GM19351 (cell line): ENCODE measurements around the gene RAB27B.
"Not testable (repeated sequence)": the region's sequence is repeated elsewhere in the genome, so short reads cannot be mapped to it uniquely, and the experiment has no call there.

Experiments
- ATAC-seq: cut with Tn5 transposase; IDR thresholded peaks from one replicate; pipeline ENCODE4 v1.9.1; 2021; ENCODE audit warnings: mild to moderate bottlenecking, moderate library complexity; ENCODE audit not compliant: unreplicated experiment

RAB27B gene

DNA sequence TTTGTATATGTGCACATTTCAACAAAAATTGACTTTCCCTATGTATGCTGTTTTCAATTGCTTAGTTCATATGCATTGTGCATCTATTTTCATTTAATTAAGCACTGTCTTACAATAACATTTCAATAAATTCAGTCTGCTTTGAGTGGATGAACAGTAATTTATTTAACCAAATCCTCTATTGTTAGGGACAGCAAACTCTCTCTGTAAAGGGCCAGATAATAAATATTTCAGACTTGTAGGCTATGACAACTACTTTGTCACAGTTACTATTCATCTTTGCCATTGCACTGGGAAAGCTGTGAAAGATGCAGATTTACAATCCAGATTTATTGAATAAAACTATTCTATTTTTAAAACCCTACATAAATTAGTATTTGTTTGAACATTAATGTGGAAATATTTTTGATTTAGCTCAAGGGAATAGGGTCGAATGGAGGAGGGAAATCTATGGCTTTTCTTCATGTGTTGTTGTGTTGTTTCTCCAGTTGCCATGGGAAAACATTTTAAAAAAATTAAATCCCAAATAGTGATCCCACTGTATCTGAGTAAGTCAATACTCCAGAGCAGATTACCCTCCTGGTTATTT lies 14.2 kb upstream of the RAB27B start:
- no peak for ATAC-seq

GRCh38 chr18:54815086-54815485 lies 13.2 kb upstream of the RAB27B start:
- no peak for ATAC-seq

GRCh38 chr18:54820785-54821275 lies 7.4 kb upstream of the RAB27B start:
- ATAC-seq: not testable (repeated sequence)

DNA sequence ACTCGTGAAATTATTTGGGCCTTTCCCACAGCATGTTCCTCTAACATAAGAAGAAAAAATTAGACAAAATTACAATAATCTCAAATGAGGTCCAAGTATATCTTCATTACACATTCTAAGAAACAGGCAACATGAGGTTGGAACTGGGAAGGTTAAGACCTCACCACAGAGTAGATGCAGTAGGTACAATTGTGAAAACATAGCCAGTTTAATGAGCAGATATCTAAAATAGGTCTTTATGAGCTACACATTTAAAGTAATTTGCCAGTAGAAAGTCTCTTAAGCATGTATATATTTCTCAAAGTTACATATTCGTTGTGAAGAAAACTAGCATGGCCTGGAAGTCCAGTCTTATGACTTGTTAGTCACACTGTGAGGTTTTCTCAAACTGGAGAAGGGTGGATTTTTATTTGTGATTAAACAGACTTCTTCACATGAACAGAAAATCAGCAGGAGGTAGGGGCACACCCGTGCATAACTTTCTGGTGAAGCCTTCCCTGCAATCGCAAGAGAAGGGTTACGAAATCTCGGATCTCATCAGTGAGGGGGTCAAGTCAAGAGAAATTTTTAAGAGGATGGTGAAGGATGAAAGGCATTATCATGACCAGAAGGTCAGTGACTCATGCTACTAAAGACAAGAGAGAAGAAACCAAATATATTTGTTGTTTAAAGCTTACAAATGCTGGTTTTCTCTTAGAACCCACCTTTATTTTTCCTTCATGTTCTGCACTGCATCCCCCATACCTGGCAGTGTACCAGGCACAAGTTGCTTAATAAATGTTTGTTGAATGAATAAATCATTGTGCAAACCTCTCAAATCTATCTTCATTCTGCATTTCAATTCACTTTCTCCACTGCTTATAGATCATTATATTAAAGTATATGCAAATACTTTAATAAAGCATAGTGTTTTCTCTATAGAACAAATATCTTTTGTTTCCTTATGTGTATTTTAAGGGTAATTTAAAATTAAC lies 5.1 kb upstream of the RAB27B start:
- no peak for ATAC-seq

DNA sequence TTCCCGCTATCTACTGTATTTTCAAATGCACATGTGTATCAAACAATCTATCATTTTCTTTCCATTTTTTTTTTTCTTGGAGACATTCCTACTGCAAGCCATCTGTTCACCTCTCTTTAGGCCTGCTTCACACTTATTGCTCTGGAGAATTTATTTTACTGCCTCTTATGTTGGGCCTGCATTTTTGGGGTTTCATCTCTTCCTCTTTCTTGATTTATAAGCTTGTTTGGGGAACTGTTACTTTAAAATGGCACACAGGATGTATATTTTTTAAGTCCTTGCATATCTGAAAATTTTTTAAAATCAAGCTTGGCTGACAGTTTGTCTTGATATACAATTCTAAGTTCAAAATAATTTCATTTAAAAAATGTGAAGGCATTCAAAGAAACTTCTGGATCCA lies 3.5 kb upstream of the RAB27B start:
- no peak for ATAC-seq

DNA sequence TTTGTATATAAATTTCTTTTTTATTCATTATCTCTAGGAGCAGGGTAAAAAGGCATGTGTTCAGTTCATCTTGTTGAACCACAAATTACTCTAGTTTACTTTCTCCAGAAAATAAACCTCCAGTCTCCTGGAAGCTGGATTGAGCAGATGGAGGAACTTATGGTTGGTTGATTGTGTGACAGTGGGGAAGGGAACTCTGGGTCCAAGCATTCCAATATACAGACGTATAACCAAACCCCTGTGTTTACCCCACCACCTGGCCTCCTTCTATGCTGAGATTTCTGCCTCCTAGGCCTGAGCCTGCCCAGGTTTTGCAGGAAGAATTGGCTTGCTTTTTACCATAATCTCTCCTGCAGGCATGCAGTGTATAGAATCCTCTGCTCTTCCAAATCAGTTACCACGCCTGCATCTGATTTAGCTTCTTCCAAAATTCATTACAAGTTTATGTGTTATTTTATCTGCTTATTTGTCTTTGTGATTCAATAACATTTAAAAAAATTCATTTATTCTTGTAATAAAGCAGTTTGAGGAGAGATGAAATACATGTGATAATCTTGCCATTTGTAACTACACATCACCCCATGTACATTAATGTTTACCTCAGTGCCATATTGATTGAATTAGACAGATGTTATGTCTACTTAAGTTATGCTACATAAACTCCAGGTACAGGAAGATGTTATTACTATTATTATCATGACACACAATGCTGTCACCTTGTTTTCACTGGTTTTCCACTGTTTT lies 2.5 kb upstream of the RAB27B start:
- ATAC-seq: no peak

GRCh38 chr18:54828986-54829385 lies 709 bp downstream of the RAB27B start:
- ATAC-seq: no peak

DNA sequence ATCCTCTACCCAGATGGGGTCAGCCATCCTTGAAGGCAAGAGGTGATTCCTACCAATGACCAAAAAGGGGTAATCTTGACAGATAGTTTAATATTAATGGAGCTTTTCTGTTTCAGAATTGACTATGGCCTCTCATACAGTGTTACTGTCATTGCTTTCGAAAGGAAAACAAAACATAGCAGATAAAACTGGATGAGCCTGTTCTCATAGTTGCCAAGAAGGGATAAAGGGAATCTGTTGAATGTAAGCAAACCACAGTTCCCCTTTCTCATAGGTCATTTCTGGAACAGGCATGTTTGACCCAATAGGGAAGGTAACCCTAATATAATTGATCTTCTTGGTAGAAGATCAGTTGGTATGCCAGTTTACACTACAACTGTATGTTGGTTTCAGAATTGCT lies 1.6 kb downstream of the RAB27B start:
- ATAC-seq: no peak

DNA sequence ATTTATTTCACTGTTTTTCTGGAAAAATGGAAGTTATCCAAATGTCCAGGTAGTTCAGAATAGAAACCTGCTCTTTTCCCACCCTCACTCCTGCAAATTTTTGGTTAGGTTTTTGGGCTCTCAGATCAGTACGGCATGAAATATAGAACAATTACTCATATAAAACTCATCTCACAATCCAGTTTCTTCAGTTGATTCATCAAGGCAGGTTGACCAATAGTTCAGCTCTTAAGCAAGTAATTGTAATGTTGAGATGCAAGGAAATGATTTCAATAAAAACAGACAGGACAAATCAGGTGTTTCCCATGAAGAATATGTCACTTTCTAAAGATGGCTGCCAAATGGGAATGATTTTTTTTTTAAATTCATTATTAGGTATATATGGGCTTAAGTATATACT lies 2.0 kb downstream of the RAB27B start:
- no peak for ATAC-seq

- ATAC-seq: no peak
These were observed 2.6 kb downstream of the RAB27B start for GRCh38 chr18:54830866-54831265.

DNA sequence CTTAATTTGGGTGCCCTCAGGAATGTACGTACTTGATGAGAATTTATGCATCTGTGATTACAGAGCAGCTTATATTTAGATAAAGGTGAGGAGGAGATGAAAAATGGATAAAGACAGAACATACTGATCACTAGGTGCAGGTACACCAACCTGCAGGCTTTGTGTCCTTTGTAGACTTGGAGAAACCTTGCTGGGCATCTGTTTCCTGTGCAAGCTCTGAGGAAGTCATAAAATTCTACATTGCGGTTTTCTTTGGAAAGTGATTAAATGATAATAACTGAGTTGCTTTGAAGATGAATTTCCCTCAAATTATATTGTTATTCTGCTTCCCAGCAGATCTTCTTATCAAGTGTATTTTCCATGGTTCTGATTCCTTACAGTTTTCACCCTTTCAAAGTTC lies 7.7 kb downstream of the RAB27B start:
- no peak for ATAC-seq

DNA sequence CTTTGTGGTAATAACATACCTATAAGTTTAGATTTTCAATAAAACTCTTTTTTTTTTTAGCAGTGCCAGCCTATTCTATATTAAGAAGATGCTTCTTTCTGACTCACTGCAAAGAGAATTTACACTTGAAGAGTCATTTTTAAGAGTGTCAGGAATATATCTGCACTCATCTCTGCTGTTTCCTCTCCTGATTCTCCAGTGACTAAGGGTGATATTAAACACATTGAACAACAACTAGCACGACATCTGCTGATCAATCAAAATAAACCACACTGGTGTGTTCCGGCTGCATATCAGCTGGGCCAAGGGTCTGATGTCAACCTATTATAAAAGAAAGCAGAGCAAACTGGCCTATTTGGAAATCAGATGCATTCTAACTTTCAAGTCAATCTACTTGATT lies 15.0 kb downstream of the RAB27B start:
- no peak for ATAC-seq

GRCh38 chr18:54845787-54846186 lies 17.5 kb downstream of the RAB27B start:
- ATAC-seq: no peak

DNA sequence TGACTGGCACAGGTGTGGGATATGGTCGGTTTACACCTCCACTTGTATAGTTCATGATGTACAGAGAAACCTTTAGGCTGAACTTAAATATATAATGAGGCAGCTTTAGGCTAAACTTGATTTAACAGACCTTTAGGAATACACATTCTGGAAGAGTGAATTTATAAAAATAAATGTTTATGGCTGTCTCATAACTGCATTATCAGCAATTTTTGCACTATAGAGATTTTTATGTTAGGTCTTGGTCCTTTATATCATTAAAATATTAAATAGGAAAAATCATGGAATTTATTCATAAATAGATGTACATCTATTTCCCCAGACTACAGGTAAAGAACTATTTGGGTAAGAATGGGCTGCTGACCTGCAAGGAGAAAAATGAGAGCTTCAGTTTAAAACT lies 19.8 kb downstream of the RAB27B start:
- no peak for ATAC-seq

DNA sequence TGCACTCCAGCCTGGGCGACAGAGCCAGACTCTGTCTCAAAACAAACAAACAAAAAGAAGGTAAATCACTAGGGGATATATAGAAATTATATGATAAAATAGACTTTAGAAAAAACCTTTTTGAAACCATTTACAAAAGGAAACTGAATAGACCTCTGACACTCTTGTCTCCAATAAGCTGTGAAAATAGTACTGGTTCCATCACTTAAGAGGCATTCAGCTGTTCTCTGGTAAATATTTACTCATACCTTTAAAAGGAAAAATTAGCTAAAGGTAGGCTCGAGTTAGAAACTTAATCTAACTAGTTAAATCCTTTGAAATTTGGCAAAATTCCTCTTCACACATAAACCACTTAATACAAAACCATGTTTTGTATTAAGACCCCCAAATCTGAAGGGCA lies 21.4 kb downstream of the RAB27B start:
- ATAC-seq: no peak

DNA sequence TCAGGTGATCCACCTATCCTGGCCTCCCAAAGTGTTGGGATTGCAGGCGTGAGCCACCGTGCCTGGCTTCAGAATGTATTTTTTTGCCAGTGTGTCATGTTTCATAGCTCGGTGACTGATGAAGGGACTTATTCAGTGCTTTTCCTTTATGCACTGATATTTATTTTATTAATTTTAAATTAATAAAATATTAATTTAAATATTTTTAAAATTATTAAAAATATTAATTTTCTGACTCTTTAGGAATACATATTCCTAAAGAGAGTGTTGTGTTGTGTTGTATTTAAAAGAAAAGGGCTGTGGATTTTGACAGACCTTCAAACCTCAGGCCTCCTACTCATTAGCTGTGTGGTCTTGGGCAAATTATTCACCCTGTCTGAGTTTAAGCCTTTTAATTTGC lies 22.3 kb downstream of the RAB27B start:
- no peak for ATAC-seq

DNA sequence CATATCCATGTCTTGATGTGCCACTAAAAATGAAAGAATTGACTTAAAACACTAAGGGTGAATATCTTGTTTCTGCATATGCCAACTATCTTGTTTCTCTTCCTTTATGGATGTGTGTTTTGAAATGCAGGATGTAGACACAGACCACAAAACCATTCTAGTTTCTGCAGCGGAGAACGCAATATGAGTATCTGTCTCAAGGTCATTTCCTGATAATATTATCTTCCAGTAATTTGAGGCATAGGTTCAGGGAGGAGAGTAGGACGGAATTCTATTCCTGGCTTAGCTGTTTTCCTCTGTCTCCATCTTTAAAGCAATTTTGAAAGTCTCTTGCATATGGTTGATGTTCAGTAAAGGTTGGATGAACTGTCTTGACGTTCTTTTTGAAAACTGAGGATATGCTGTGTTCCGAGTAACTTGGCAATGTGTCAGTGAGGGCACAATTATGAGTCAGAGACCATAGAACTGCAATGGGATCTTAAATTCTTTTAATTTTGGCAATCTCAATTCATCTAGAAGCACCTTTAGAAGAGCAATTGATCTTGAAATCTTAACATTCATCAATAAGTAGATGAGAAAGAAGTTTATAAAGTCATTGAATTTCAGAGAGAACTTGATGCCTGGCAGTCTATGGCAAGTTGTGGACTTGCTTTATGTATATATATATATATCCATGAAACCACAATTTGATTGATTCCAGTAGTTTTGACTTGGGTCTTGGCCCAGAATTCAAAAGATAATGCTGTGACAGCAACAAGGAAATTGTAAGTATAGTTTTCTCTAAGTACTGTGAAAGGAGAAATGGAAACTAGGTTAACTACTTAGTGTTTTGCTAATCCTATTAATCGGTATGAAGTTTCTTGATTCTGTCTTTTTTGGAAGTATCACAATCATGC lies 24.8 kb downstream of the RAB27B start:
- ATAC-seq: no peak

DNA sequence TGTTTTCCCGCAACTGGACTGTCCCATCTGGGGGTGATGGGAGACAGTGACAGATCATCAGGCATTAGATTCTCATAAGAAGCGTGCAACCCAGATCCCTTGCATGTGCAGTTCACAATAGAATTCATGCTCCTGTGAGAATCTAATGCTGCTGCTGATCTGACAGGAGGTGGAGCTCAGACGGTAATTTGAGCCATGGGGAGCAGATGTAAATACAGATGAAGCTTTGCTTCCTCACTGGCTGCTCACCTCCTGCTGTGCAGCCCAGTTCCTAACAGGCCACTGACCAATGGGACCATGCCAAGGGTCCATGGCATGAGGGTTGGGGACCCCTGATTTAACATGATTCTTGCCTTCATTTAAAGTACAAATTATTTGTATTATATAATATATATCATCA lies 26.8 kb downstream of the RAB27B start:
- ATAC-seq: not testable (repeated sequence)

- no peak for ATAC-seq
These were observed 27.9 kb downstream of the RAB27B start for GRCh38 chr18:54856105-54856646.

DNA sequence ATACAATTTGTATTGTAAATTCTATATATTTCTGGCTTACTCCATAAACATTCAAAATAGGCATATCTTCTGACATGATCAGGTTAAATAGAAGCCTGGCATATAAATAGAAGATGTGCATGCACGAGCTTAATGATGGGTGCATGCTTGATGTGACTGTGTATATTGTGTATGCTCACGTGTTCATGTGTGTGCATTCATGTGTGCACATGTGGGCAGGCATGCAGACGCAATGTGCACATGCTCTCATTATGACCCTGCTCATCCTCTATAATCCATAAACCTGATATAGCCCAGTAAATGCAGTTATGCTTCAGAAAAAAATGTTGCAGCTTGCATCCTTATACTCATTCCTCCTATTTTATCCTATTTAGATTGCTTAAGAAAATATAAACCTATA lies 29.2 kb downstream of the RAB27B start:
- no peak for ATAC-seq
